HL-60 (cell line): Measurements from ENCODE around the gene KRTAP3-1.

Source experiments
- POLR2AphosphoS5 ChIP-seq: IDR thresholded peaks from 2 replicates; pipeline ENCODE4 v1.6.1; 2012; ENCODE audit warnings: low read depth
- REST ChIP-seq: IDR thresholded peaks from 2 replicates; pipeline ENCODE4 v1.6.1; 2012; ENCODE audit warnings: low read depth; ENCODE audit not compliant: insufficient replicate concordance
- TF ChIP-seq, protein P1 (sequence below): IDR thresholded peaks from one replicate; pipeline ENCODE4 v1.5.1; 2011; ENCODE audit warnings: low read length, control low read depth, inconsistent platforms; ENCODE audit not compliant: insufficient read depth

DNA sequence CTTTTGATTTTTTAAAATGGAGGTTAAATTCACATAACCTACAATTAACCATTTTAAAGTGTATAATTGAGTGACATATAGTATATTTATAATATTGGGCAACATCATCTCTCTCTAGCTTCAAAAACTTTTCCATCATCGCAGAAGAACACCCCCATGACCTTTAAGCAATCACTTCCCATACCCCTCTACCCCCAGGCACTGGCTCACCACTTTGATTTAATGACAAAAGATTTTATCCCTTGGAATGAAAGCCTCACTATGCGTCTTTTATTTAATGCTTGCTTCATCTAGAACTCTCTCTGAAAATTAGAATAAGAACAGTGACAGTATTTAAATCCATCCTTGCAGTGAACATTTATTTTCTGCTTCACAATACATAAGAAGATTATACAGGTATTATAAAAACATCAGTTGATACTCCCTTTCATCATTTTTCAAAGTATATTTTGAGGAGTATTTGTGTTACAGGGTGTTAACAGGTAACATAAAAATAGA lies 29.0 kb upstream of the KRTAP3-1 start:
- TF ChIP-seq REST, result no peak
- TF ChIP-seq, protein P1, sequence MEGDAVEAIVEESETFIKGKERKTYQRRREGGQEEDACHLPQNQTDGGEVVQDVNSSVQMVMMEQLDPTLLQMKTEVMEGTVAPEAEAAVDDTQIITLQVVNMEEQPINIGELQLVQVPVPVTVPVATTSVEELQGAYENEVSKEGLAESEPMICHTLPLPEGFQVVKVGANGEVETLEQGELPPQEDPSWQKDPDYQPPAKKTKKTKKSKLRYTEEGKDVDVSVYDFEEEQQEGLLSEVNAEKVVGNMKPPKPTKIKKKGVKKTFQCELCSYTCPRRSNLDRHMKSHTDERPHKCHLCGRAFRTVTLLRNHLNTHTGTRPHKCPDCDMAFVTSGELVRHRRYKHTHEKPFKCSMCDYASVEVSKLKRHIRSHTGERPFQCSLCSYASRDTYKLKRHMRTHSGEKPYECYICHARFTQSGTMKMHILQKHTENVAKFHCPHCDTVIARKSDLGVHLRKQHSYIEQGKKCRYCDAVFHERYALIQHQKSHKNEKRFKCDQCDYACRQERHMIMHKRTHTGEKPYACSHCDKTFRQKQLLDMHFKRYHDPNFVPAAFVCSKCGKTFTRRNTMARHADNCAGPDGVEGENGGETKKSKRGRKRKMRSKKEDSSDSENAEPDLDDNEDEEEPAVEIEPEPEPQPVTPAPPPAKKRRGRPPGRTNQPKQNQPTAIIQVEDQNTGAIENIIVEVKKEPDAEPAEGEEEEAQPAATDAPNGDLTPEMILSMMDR, result no peak
- no peak for TF ChIP-seq POLR2AphosphoS5
